H1 (cell line): ENCODE results near the gene TSTD2.

Experiments used
- CEBPB ChIP-seq: IDR thresholded peaks from 2 replicates; pipeline ENCODE4 v1.6.1; 2012; ENCODE audit warnings: low read depth, low read length
- CHD2 ChIP-seq: IDR thresholded peaks from 2 replicates; pipeline ENCODE4 v1.6.1; 2012; ENCODE audit warnings: low read length, improper control_type of control experiment
- CTCF ChIP-seq, 3 experiments: IDR thresholded peaks; 1 replicate in 2 of 3; 2 replicates in 1 of 3; pipeline versions ENCODE4 v1.5.1 to v1.6.1; 2011; ENCODE audit warnings: low read length in 3 of 3, mild to moderate bottlenecking in 3 of 3, inconsistent platforms in 2 of 3, low read depth in 1 of 3, moderate library complexity in 1 of 3; ENCODE audit not compliant: insufficient read depth in 1 of 3; ENCODE audit errors: control extremely low read depth in 1 of 3
- EGR1 ChIP-seq: IDR thresholded peaks from 2 replicates; pipeline ENCODE4 v1.6.1; 2011; ENCODE audit warnings: low read depth, low read length, borderline replicate concordance
- EP300 ChIP-seq, 2 experiments: IDR thresholded peaks; 1 replicate in 1 of 2; 2 replicates in 1 of 2; pipeline ENCODE4 v1.6.1; 2011 to 2012; ENCODE audit warnings: low read depth in 2 of 2, low read length in 2 of 2, mild to moderate bottlenecking in 2 of 2, borderline replicate concordance in 1 of 2, inconsistent platforms in 1 of 2, moderate library complexity in 1 of 2
- EZH2 ChIP-seq: fragments of 200-600 bp; sonication (generic); IDR thresholded peaks from 2 replicates; pipeline ENCODE4 v1.7.1; 2012; ENCODE audit warnings: low read depth, mild to moderate bottlenecking, moderate library complexity, low read length, inconsistent platforms; ENCODE audit not compliant: severe bottlenecking
- GABPA ChIP-seq: IDR thresholded peaks from 2 replicates; pipeline ENCODE4 v1.6.1; 2011; ENCODE audit warnings: mild to moderate bottlenecking, low read length, moderate library complexity, borderline replicate concordance; ENCODE audit not compliant: insufficient read depth
- JUN ChIP-seq: IDR thresholded peaks from 2 replicates; pipeline ENCODE4 v1.6.1; 2011; ENCODE audit warnings: low read depth, mild to moderate bottlenecking, improper control_type of control experiment, low read length
- MAX ChIP-seq: IDR thresholded peaks from 2 replicates; pipeline ENCODE4 v1.6.1; 2012; ENCODE audit warnings: inconsistent platforms
- POLR2A ChIP-seq, 2 experiments: IDR thresholded peaks; 1 replicate in 1 of 2; 2 replicates in 1 of 2; pipeline ENCODE4 v1.6.1; 2011; ENCODE audit warnings: low read depth in 2 of 2, low read length in 2 of 2, mild to moderate bottlenecking in 2 of 2; ENCODE audit errors: control extremely low read depth in 1 of 2
- POLR2AphosphoS5 ChIP-seq: IDR thresholded peaks from 2 replicates; pipeline ENCODE4 v1.6.1; 2011; ENCODE audit warnings: low read depth, low read length
- RNF2 ChIP-seq: fragments of 200-900, 300-1000 bp; sonication (generic); IDR thresholded peaks from 2 replicates; pipeline ENCODE4 v1.7.1; 2016; ENCODE audit warnings: borderline replicate concordance, low read depth, mild to moderate bottlenecking, antibody characterized with exemption, low read length; ENCODE audit not compliant: poor library complexity, severe bottlenecking; ENCODE audit errors: missing control alignments
- SIX5 ChIP-seq: IDR thresholded peaks from 2 replicates; pipeline ENCODE4 v1.6.1; 2011; ENCODE audit warnings: mild to moderate bottlenecking, low read depth, low read length

GRCh38 chr9:97638666-97639065, 5.5 kb upstream of the TSTD2 start:
- TF ChIP-seq POLR2AphosphoS5 (no peak), EGR1 (no peak), CTCF (IDR thresholded peaks at IDR 0.05; ENCODE audit: control extremely low read depth in 1 of 3, insufficient read depth in 1 of 3, low read depth in 1 of 3, low read length in 3 of 3) (peak in 1 of 3 experiments; percentile 39; a peak in 1 of 4 replicates), SIX5 (no peak), CEBPB (no peak), POLR2A (IDR thresholded peaks at IDR 0.05; ENCODE audit: control extremely low read depth in 1 of 2, low read depth in 2 of 2, low read length in 2 of 2) (no peak), RNF2 (no peak), MAX (no peak), EZH2 (no peak), CHD2 (no peak), GABPA (no peak), JUN (no peak), EP300 (IDR thresholded peaks at IDR 0.05; ENCODE audit: borderline replicate concordance in 1 of 2, low read depth in 2 of 2, low read length in 2 of 2) (no peak)
